GM12892 (cell line): ENCODE data around the gene FSCN2.

ENCODE experiments used
- POLR2A ChIP-seq: IDR thresholded peaks from 2 replicates; pipeline ENCODE4 v1.6.1; 2011; ENCODE audit warnings: low read depth, low read length, control low read depth
- POLR2AphosphoS5 ChIP-seq: IDR thresholded peaks from 2 replicates; pipeline ENCODE4 v1.6.1; 2011; ENCODE audit warnings: low read depth, low read length, control low read depth

GRCh38 chr17:81575836-81576235 lies 47.7 kb downstream of the FSCN2 start:
- TF ChIP-seq POLR2A, result no peak
- no peak for TF ChIP-seq POLR2AphosphoS5
